MM.1S (cell line): Measurements from ENCODE around the gene FAP.

Source experiments
- DNase-seq: peaks from one replicate; pipeline ENCODE4 v3.0.0-alpha.2; 2015
- H2AFZ ChIP-seq: fragments of 300-600 bp; sonication (generic); 2 replicates; pipeline ENCODE4 v1.6.0; 2016; ENCODE audit warnings: antibody characterized with exemption, low read length
- H3F3A ChIP-seq: fragments of 300-600 bp; sonication (generic); 2 replicates; pipeline ENCODE4 v1.6.1; 2016; ENCODE audit warnings: mild to moderate bottlenecking, antibody characterized with exemption, low read length, moderate library complexity, mixed read lengths; ENCODE audit not compliant: insufficient read depth
- H3K27ac ChIP-seq: fragments of 300-600 bp; sonication (generic); 2 replicates; pipeline ENCODE4 v1.5.1; 2016; ENCODE audit warnings: mild to moderate bottlenecking, low read length
- H3K27me3 ChIP-seq: fragments of 300-600 bp; sonication (generic); replicated peaks from 2 replicates; pipeline ENCODE4 v1.6.0; 2016; ENCODE audit warnings: low read length; ENCODE audit not compliant: insufficient read depth
- H3K36me3 ChIP-seq: fragments of 300-600 bp; sonication (generic); replicated peaks from 2 replicates; pipeline ENCODE4 v1.6.1; 2016; ENCODE audit warnings: mild to moderate bottlenecking, low read length, mixed read lengths; ENCODE audit not compliant: insufficient read depth
- H3K4me1 ChIP-seq: fragments of 300-600 bp; sonication (generic); 2 replicates; pipeline ENCODE4 v1.6.1; 2016; ENCODE audit warnings: low read length, mixed read lengths
- H3K4me2 ChIP-seq: fragments of 300-600 bp; sonication (generic); 2 replicates; pipeline ENCODE4 v1.6.0; 2016; ENCODE audit warnings: low read depth, low read length
- H3K4me3 ChIP-seq: fragments of 300-600 bp; sonication (generic); 2 replicates; pipeline ENCODE4 v1.5.1; 2016; ENCODE audit warnings: low read length, mixed read lengths
- H3K79me2 ChIP-seq: fragments of 300-600 bp; sonication (generic); 2 replicates; pipeline ENCODE4 v1.6.1; 2016; ENCODE audit warnings: mixed run types, low read length, mixed read lengths
- H3K9ac ChIP-seq: fragments of 300-600 bp; sonication (generic); 2 replicates; pipeline ENCODE4 v1.6.1; 2016; ENCODE audit warnings: low read length, mixed read lengths
- H3K9me2 ChIP-seq: fragments of 300-600 bp; sonication (generic); replicated peaks from 2 replicates; pipeline ENCODE4 v1.6.1; 2016; ENCODE audit warnings: mild to moderate bottlenecking, low read length, mixed read lengths; ENCODE audit not compliant: insufficient read depth
- H3K9me3 ChIP-seq: fragments of 300-600 bp; sonication (generic); replicated peaks from 2 replicates; pipeline ENCODE4 v1.6.1; 2016; ENCODE audit warnings: mild to moderate bottlenecking, low read length, mixed read lengths; ENCODE audit not compliant: insufficient read depth
- H4K20me1 ChIP-seq: fragments of 300-600 bp; sonication (generic); 2 replicates; pipeline ENCODE4 v1.6.1; 2016; ENCODE audit warnings: mild to moderate bottlenecking, low read length, moderate library complexity, mixed read lengths; ENCODE audit not compliant: insufficient read depth
- EZH2 ChIP-seq: fragments of 300-600 bp; sonication (generic); optimal IDR thresholded peaks from 2 replicates; pipeline ENCODE3; 2017; ENCODE audit warnings: low read depth, mild to moderate bottlenecking, antibody characterized with exemption, low read length, mixed read lengths
- EZH2phosphoT487 ChIP-seq: fragments of 300-600 bp; sonication (generic); IDR thresholded peaks from 2 replicates; pipeline ENCODE4 v1.6.1; 2018; ENCODE audit warnings: antibody characterized with exemption, low read length
- TF ChIP-seq, protein P1 (sequence below): fragments of 300-600 bp; sonication (generic); IDR thresholded peaks from 2 replicates; pipeline ENCODE4 v1.5.1; 2016; ENCODE audit warnings: antibody characterized with exemption, low read length, mixed read lengths

Gene FAP

GRCh38 chr2:162198239-162198638, 45.0 kb downstream of the FAP start:
- H3K4me3 ChIP-seq = no peak overlapping the region
- no peaks in the 10 kb centered on the region for H3K27me3 ChIP-seq
- no peaks in the 10 kb centered on the region for H3K79me2 ChIP-seq
- H3K36me3 ChIP-seq = no peaks in the 10 kb centered on the region
- H4K20me1 ChIP-seq = no peaks in the 10 kb centered on the region
- no peak overlapping the region for H2AFZ ChIP-seq
- H3K9me3 ChIP-seq = no peaks in the 10 kb centered on the region
- no peak overlapping the region for H3K27ac ChIP-seq
- H3K4me1 ChIP-seq = no peaks in the 10 kb centered on the region
- no peak overlapping the region for H3K4me2 ChIP-seq
- TF ChIP-seq EZH2 (no peak), EZH2phosphoT487 (no peak)
- TF ChIP-seq, protein P1, sequence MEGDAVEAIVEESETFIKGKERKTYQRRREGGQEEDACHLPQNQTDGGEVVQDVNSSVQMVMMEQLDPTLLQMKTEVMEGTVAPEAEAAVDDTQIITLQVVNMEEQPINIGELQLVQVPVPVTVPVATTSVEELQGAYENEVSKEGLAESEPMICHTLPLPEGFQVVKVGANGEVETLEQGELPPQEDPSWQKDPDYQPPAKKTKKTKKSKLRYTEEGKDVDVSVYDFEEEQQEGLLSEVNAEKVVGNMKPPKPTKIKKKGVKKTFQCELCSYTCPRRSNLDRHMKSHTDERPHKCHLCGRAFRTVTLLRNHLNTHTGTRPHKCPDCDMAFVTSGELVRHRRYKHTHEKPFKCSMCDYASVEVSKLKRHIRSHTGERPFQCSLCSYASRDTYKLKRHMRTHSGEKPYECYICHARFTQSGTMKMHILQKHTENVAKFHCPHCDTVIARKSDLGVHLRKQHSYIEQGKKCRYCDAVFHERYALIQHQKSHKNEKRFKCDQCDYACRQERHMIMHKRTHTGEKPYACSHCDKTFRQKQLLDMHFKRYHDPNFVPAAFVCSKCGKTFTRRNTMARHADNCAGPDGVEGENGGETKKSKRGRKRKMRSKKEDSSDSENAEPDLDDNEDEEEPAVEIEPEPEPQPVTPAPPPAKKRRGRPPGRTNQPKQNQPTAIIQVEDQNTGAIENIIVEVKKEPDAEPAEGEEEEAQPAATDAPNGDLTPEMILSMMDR = no peak
- no peaks in the 10 kb centered on the region for H3K9me2 ChIP-seq
- DNase-seq = no peak
- no peaks in the 10 kb centered on the region for H3F3A ChIP-seq
- no peak overlapping the region for H3K9ac ChIP-seq

DNA sequence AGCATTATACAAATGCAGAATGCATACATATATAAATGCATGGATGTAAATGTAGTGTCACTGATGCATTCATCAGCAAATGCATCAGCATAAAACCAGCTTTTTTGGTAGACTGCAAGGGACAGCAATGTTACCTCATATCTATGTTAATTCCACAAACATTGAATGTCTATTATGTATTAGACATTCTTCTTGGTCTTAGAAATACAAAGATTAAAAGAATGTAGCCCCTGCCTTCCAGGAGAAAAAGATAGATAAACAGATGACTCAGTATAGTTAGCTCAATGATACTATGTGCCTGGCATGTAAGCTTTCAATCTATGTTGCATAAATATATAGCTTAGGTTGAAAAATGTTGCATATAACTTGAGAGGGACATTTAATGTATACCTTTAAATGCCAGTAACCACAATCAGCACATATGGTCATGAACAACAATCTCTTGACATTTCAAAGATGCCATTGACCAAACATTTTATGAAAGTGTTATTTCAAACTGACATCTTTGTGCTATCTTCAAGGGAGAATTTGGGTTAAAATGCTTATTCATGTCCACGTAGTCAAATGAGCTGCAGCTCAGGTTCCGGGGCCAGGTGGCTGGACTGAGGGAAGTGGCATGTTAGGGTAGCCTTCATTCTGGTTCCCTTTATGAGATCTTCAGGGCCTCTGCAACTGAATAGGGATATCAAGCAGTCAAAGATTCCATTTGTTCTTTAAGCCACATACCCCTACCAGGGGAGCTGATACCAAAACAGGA, 46.0 kb downstream of the FAP start:
- Histone ChIP-seq H3K9ac (no peak overlapping the region), H3K79me2 (no peaks in the 10 kb centered on the region), H3K4me1 (no peaks in the 10 kb centered on the region), H3K27me3 (no peaks in the 10 kb centered on the region), H3K36me3 (no peaks in the 10 kb centered on the region), H3K4me3 (no peak overlapping the region), H2AFZ (no peak overlapping the region), H3K27ac (no peak overlapping the region), H3K9me2 (no peaks in the 10 kb centered on the region), H3K9me3 (no peaks in the 10 kb centered on the region), H4K20me1 (no peaks in the 10 kb centered on the region), H3F3A (no peaks in the 10 kb centered on the region), H3K4me2 (no peak overlapping the region)
- no peak for DNase-seq
- TF ChIP-seq EZH2 (no peak), EZH2phosphoT487 (no peak)
- TF ChIP-seq, protein P1 = no peak

DNA sequence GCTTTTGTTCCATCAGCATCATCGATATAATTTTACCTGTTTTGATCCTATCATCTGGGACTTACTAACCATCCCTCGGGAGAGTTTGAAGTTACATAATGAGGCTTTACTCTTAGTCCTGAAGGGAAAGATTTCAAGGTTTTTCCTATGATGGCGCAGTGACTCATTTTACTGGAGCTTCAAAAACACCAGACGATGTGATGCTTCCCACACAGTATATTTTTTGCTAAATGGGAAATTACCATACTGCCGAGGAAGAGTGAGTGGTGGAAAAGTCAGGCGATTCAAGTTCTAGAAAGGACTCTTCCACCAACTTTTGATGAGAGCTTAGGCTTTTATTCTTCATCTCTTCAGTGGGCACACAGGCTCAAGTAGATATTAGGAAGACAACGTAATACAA, 46.6 kb downstream of the FAP start:
- Histone ChIP-seq H3K27ac (no peak overlapping the region), H3K9me3 (no peaks in the 10 kb centered on the region), H2AFZ (no peak overlapping the region), H3K79me2 (no peaks in the 10 kb centered on the region), H3K9me2 (no peaks in the 10 kb centered on the region), H3K9ac (no peak overlapping the region), H3K4me2 (no peak overlapping the region), H3K4me1 (no peaks in the 10 kb centered on the region), H3K36me3 (no peaks in the 10 kb centered on the region), H3K27me3 (no peaks in the 10 kb centered on the region), H3F3A (no peaks in the 10 kb centered on the region), H3K4me3 (no peak overlapping the region), H4K20me1 (no peaks in the 10 kb centered on the region)
- no peak for DNase-seq
- TF ChIP-seq, protein P1 = no peak
